ENCODE data around the gene GTF3C1.
"Not testable (repeated sequence)": the region's sequence is repeated elsewhere in the genome, so short reads cannot be mapped to it uniquely, and the experiment has no call there.

GTF3C1 gene

GRCh38 chr16:27437946-27438345, 111.8 kb downstream of the GTF3C1 start:
- DNase-seq = no peak

GRCh38 chr16:27436921-27437650, 112.6 kb downstream of the GTF3C1 start:
- no peak for DNase-seq

DNA sequence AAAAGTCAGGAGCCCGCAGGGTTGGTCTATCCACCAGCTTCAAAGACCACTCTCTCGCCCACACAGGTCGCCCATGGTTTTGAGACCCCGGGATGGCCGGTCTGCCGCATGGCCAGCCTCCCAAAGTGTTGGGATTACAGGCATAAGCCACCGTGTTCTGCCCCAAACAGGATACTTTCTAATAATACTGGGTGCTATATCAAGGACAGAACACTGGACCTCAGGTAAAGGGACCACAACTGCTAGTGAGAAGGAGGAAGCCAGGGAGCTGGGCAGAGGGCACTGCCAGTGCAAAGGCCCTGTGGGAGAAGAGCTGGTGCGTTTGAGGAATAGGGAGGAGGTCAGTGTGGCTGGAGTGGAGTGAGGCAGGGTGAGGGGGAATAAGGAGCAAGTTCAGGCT, 113.6 kb downstream of the GTF3C1 start:
- DNase-seq = no peak

DNA sequence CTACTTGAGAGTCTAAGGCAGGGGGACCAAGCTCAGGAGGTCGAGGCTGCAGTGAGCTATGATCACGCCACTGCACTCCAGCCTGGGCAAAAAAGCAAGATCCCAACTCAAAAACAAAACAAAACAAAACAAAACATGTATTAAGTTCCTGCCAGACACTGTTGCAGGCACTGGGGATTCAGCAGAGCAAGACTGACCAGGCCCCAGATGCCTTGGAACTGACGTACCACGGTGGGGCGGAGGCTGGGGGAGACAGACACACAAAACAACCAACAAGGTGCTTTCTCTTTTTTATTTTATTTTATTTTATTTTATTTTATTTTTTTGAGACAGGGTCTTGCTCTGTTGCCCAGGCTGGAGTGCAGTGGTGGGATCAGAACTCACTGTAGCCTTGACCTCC, 114.6 kb downstream of the GTF3C1 start:
- DNase-seq = not testable (repeated sequence)

GRCh38 chr16:27434141-27435051, 115.3 kb downstream of the GTF3C1 start:
- no peak for DNase-seq

DNA sequence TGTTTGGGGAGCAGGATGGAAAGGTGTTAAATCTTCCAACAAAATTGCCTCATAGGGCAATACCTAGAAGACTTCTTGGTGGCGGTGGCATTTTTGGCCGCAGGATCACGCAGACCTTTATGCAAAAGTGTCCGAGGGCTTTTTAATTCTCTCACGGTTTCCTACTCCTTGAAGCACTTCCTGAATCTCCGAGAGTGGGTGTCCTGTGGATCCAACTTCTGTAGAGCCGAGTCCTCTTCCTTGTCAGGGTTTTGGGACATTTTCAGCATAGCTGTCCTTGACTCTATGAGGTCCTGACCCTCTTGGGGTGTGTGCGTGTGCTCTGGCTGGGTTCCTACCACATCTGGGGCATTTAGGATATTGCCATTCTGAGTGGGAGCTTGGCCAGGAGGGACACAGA, 116.1 kb downstream of the GTF3C1 start:
- no peak for DNase-seq

DNA sequence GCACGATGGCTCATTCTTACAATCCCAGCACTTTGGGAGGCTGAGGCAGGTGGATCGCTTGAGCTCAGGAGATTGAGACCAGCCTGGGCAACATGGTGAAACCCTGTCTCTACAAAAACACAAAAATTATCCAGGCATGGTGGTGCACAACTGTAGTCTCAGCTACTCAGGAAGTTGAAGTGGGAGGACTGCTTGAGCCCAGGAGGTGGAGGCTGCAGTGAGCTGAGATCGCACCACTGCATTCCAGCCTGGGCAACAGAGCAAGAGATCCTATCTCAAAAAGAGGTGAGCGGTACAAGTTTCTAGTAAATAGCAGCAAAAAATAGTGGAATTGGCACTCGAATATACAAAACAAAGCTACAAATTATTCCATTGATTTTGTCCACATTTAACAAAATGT, 116.5 kb downstream of the GTF3C1 start:
- not testable (repeated sequence) for DNase-seq

- no peak for DNase-seq
Observed at GRCh38 chr16:27432558-27432957, 117.2 kb downstream of the GTF3C1 start.

DNA sequence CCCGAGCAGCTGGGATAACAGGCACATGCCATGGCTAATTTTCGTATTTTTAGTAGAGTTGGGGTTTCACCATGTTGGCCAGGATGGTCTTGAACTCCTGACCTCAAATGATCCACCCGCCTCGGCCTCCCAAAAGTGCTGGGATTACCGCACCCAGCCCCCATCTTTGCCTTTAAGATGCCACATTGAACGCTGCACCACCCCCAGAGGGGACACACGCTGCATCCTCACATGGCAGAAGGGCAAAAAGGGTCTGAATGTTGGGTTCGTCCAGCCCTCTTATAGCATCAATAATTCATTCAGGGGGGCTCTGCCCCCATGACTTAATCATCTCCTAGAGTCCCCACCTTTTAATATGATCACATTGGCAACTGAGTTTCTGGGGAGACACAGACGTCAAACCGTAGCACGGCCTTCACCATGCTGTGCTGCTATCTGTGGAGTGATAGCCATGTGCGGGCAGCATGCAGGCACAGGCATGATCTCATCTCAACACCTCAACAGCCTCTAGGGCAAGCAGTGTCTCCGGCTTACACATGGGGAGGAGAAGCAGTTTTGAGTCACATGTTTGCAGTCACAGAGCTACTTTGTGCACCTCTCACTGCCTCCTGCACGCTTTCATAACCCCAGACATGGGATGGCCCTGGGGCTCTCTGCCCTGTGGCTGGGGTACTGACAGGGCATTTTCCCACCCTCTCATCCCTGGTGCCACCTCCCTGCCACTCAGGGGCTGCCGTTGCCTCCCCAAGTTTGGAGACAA, 117.8 kb downstream of the GTF3C1 start:
- DNase-seq = peak; percentile 35

- peak; percentile 95 for DNase-seq
Observed at GRCh38 chr16:27430923-27431484, 118.7 kb downstream of the GTF3C1 start.

GRCh38 chr16:27430512-27430911, 119.2 kb downstream of the GTF3C1 start:
- DNase-seq = no peak

DNA sequence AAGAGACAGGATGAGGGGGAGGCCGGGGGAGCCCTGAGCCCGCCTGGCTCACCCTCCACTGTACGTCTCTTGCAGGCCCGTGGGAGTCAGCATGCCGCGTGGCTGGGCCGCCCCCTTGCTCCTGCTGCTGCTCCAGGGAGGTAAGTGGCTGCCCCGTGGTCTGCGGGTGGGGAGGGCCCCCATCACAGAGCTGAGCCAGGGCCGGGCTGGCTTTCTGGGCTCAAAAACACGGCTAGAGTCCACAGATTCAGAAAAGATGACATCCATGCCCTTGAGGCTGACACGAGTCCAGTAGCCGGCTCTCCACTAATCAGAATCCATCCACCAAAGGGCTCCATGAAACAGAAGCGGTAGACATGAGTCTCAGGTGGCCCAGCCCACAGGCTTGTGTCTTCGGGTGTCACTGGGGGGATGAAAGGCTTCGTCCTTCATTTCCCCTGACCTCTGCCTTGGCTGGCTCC, 119.7 kb downstream of the GTF3C1 start:
- DNase-seq = no peak

DNA sequence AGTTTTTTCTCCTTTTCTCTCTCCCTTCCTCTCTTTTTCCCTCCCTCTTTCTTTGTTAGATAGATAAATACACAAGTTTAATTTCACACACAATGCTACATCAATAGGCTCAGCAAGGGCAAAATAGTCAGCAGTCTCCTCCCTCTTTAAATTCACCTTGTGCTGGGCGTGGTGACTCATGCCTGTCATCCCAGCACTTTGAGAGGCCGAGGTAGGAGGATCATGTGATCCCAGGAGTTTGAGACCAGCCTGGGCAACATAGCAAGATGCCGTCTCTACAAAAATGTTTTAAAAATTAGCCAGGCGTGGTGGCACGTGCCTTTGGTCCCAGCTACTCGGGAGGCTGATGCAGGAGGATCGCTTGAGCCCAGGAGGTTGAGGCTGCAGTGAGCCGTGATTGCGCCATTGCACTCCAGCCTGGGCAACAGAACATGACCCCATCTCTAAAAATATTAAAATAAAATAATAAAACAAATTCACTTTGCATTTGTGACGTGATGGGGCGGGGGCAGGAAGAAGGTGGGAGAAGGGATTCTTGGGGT, 120.3 kb downstream of the GTF3C1 start:
- DNase-seq = no peak

- DNase-seq = peak; percentile 52
Observed at GRCh38 chr16:27428026-27428785, 121.5 kb downstream of the GTF3C1 start.

- DNase-seq = no peak
Observed at GRCh38 chr16:27427538-27427937, 122.2 kb downstream of the GTF3C1 start.

- DNase-seq = peak; percentile 49
Observed at GRCh38 chr16:27426423-27427408, 123.0 kb downstream of the GTF3C1 start.

DNA sequence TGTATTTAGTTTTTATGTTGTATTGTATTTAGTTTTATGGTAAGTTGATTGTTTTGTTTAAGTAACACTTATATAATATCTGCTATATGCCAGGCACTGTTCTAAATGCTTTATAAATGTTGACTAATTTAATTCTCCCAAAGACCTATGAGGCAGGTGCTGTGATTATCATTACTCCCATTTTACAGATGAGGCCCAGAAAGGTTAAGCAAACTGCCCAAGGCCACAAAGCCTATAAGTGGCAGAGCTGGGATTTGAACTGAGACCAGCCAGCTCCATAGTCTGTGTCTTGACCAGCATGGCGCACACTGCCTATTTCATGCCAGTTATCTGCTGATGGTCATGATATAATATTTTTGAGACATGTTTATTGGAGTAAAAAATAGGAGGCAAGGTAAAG, 123.8 kb downstream of the GTF3C1 start:
- no peak for DNase-seq

- DNase-seq = no peak
Observed at GRCh38 chr16:27424772-27425498, 124.8 kb downstream of the GTF3C1 start.

GRCh38 chr16:27421961-27422740, 127.6 kb downstream of the GTF3C1 start:
- DNase-seq = peak; percentile 31
